BLaER1 treated with 17β-estradiol and CSF1 and Interleukin-3, amounts not matched to agents 10 nM and 100 nM (cell line): ENCODE measurements around the gene SLC8A1.

Experiments
- H3K27ac ChIP-seq, 11 experiments: shearing (Covaris generic); formaldehyde crosslinking; 2 replicates each; pipeline ENCODE4 v1.8.1; 2022
- H3K27me3 ChIP-seq, 11 experiments: shearing (Covaris generic); formaldehyde crosslinking; 2 replicates each; pipeline ENCODE4 v1.8.1; 2022
- H3K36me3 ChIP-seq, 11 experiments: shearing (Covaris generic); formaldehyde crosslinking; 2 replicates each; pipeline ENCODE4 v1.8.1; 2022
- H3K4me1 ChIP-seq, 10 experiments: shearing (Covaris generic); formaldehyde crosslinking; 2 replicates each; pipeline ENCODE4 v1.8.1; 2022
- H3K4me2 ChIP-seq, 11 experiments: shearing (Covaris generic); formaldehyde crosslinking; 2 replicates each; pipeline ENCODE4 v1.8.1; 2022
- H3K4me3 ChIP-seq, 10 experiments: shearing (Covaris generic); formaldehyde crosslinking; 2 replicates each; pipeline ENCODE4 v1.8.1; 2022
- H3K9ac ChIP-seq, 11 experiments: shearing (Covaris generic); formaldehyde crosslinking; 2 replicates each; pipeline ENCODE4 v1.8.1; 2022
- H3K9me3 ChIP-seq, 11 experiments: shearing (Covaris generic); formaldehyde crosslinking; replicated peaks in 1 of 11; 2 replicates each; pipeline ENCODE4 v1.8.1; 2022
- H4K20me1 ChIP-seq, 11 experiments: shearing (Covaris generic); formaldehyde crosslinking; 2 replicates each; pipeline ENCODE4 v1.8.1; 2022
- Cebpa-rat ChIP-seq, 11 experiments: shearing (Covaris generic); IDR thresholded peaks; 2 replicates each; pipeline ENCODE4 v1.8.1; 2022

Gene SLC8A1

GRCh38 chr2:40220177-40220925 lies 231.5 kb downstream of the SLC8A1 start:
- Histone ChIP-seq H4K20me1 (no peaks in the 10 kb centered on the region), H3K36me3 (peaks cover 0 to 14% (median 8%) of the 10 kb centered on the region in 11 experiments; a peak in 11 of 22 replicates), H3K9ac (no peak overlapping the region), H3K27ac (no peak overlapping the region), H3K27me3 (no peaks in the 10 kb centered on the region), H3K9me3 (peaks cover 19 to 42% (median 33%) of the 10 kb centered on the region in 11 experiments), H3K4me2 (peak overlapping the region in 4 of 11 experiments; percentile 5 to 17 (median 11); a peak in 4 of 22 replicates), H3K4me1 (peaks cover 0 to 17% (median 8%) of the 10 kb centered on the region in 10 experiments; a peak in 12 of 20 replicates), H3K4me3 (no peak overlapping the region)
- TF ChIP-seq Cebpa-rat (IDR thresholded peaks at IDR 0.05), result no peak

DNA sequence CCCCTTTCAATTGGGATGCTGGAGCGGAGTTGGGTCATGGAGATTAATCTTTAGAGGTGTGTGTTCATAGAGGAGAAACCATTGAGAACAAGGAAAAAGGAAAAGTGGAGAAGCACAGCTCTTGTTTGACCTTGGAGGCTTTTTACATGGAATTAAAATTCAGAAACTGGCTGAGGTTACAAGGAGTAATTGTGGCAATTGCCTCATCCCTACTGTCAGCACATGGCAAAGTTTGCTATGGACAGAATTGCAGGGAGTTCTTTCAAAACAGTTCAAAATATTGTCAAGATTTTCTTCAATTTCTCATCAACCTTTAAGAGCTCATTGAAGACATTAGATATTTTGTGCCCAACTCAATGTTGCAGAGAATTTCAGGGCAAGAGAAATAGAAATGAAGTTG lies 232.7 kb downstream of the SLC8A1 start:
- Histone ChIP-seq H3K9me3 (peaks cover 19 to 42% (median 33%) of the 10 kb centered on the region in 11 experiments), H4K20me1 (no peaks in the 10 kb centered on the region), H3K4me1 (peaks cover 0 to 17% (median 8%) of the 10 kb centered on the region in 10 experiments; a peak in 12 of 20 replicates), H3K4me2 (peak overlapping the region in 7 of 11 experiments; percentile 2 to 45 (median 14); a peak in 5 of 22 replicates), H3K4me3 (no peak overlapping the region), H3K36me3 (peaks cover 0 to 14% (median 8%) of the 10 kb centered on the region in 11 experiments; a peak in 11 of 22 replicates), H3K9ac (no peak overlapping the region), H3K27me3 (no peaks in the 10 kb centered on the region), H3K27ac (no peak overlapping the region)
- TF ChIP-seq Cebpa-rat (IDR thresholded peaks at IDR 0.05), result no peak

DNA sequence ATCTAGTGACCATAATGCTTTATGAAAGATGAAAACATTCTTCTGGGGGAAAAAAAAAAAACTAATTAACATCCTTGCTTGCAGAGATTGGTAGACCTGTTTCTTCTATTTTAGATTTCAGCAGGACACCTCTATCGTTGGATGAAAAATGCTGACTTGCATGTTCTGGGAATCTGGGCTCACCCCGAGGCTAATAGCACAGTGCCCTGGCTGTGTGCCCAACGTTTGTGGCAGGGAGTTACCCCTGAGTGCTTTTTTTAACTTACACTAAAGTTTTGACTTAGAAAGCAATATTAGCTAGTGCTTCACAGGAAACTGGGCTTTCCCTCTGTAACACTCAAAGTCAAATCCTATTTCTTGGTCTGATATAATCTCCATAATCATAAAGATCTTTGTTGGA lies 233.2 kb downstream of the SLC8A1 start:
- peaks cover 19 to 42% (median 33%) of the 10 kb centered on the region in 11 experiments for H3K9me3 ChIP-seq
- no peaks in the 10 kb centered on the region for H4K20me1 ChIP-seq
- TF ChIP-seq Cebpa-rat (IDR thresholded peaks at IDR 0.05), result no peak
- H3K4me3 ChIP-seq, result no peak overlapping the region
- H3K27ac ChIP-seq, result no peak overlapping the region
- H3K4me1 ChIP-seq, result peaks cover 0 to 17% (median 8%) of the 10 kb centered on the region in 10 experiments; a peak in 12 of 20 replicates
- H3K9ac ChIP-seq, result no peak overlapping the region
- H3K36me3 ChIP-seq, result peaks cover 0 to 14% (median 8%) of the 10 kb centered on the region in 11 experiments; a peak in 10 of 22 replicates
- peak overlapping the region in 8 of 11 experiments; percentile 2 to 45 (median 16); a peak in 5 of 22 replicates for H3K4me2 ChIP-seq
- H3K27me3 ChIP-seq, result no peaks in the 10 kb centered on the region

DNA sequence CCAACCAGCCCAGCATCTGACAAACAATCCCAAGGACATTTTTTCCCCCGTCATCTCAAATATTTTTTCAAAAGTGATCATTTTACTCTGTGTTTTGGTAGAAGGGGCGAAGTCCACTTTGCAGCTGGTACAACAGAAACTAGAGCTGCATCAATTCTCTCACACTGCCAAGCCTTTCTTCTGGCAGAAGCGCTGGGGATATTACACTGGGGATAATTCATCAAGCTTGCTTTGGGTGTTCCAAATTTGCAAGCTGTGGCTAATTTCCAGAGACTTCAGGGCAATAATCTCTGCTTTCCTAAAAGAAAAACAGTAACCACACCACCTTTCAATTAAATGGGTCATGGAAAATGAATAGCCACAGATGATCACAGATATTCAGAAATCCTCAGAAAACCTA lies 238.3 kb downstream of the SLC8A1 start:
- H3K9me3 ChIP-seq, result peaks cover 10 to 22% (median 16%) of the 10 kb centered on the region in 11 experiments
- H3K27ac ChIP-seq, result no peak overlapping the region
- H3K27me3 ChIP-seq, result no peaks in the 10 kb centered on the region
- no peak for TF ChIP-seq Cebpa-rat (IDR thresholded peaks at IDR 0.05)
- H4K20me1 ChIP-seq, result no peaks in the 10 kb centered on the region
- peaks cover 0 to 11% (median 8%) of the 10 kb centered on the region in 11 experiments; a peak in 9 of 22 replicates for H3K36me3 ChIP-seq
- H3K9ac ChIP-seq, result no peak overlapping the region
- H3K4me1 ChIP-seq, result peaks cover 0 to 2% (median 1%) of the 10 kb centered on the region in 10 experiments; a peak in 10 of 20 replicates
- no peak overlapping the region for H3K4me3 ChIP-seq
- no peak overlapping the region for H3K4me2 ChIP-seq

GRCh38 chr2:40213071-40213470 lies 238.8 kb downstream of the SLC8A1 start:
- Histone ChIP-seq H3K9me3 (peaks cover 10 to 22% (median 16%) of the 10 kb centered on the region in 11 experiments), H3K4me3 (no peak overlapping the region), H4K20me1 (no peaks in the 10 kb centered on the region), H3K9ac (no peak overlapping the region), H3K4me2 (no peak overlapping the region), H3K27ac (no peak overlapping the region), H3K36me3 (peaks cover 0 to 11% (median 8%) of the 10 kb centered on the region in 11 experiments; a peak in 9 of 22 replicates), H3K4me1 (no peaks in the 10 kb centered on the region), H3K27me3 (no peaks in the 10 kb centered on the region)
- TF ChIP-seq Cebpa-rat (IDR thresholded peaks at IDR 0.05), result no peak

DNA sequence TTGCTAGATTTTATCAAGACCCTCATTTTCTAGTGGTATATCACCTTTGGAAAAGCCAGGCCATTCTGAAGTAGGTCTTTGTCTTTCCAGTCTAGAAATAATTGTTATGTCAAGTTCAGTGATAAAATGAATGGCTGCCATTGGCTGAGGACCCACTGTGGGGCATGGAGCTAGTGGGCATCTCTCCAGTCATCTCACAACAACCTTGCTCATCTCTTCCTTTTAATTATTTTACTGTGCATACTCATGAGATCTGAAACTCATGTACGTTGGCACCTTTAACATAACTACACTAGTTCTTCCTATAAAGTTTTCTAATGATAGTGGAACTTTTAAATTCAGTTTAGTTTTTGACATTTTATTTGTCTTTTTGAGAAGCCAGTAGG lies 240.9 kb downstream of the SLC8A1 start:
- Histone ChIP-seq H3K4me3 (no peak overlapping the region), H3K27ac (no peak overlapping the region), H3K4me2 (no peak overlapping the region), H3K4me1 (no peaks in the 10 kb centered on the region), H3K9ac (no peak overlapping the region), H3K36me3 (no peaks in the 10 kb centered on the region), H4K20me1 (no peaks in the 10 kb centered on the region), H3K9me3 (peaks cover 0 to 2% (median 0%) of the 10 kb centered on the region in 11 experiments; a peak in 5 of 22 replicates), H3K27me3 (no peaks in the 10 kb centered on the region)
- TF ChIP-seq Cebpa-rat (IDR thresholded peaks at IDR 0.05), result no peak

GRCh38 chr2:40210344-40210967 lies 241.4 kb downstream of the SLC8A1 start:
- H4K20me1 ChIP-seq, result no peaks in the 10 kb centered on the region
- no peak for TF ChIP-seq Cebpa-rat (IDR thresholded peaks at IDR 0.05)
- no peaks in the 10 kb centered on the region for H3K4me1 ChIP-seq
- no peak overlapping the region for H3K27ac ChIP-seq
- H3K36me3 ChIP-seq, result peaks cover 0 to 3% (median 0%) of the 10 kb centered on the region in 11 experiments; a peak in 1 of 22 replicates
- no peaks in the 10 kb centered on the region for H3K27me3 ChIP-seq
- no peak overlapping the region for H3K4me3 ChIP-seq
- H3K4me2 ChIP-seq, result no peak overlapping the region
- H3K9me3 ChIP-seq, result peaks cover 0 to 5% (median 3%) of the 10 kb centered on the region in 11 experiments; a peak in 11 of 22 replicates
- H3K9ac ChIP-seq, result no peak overlapping the region

DNA sequence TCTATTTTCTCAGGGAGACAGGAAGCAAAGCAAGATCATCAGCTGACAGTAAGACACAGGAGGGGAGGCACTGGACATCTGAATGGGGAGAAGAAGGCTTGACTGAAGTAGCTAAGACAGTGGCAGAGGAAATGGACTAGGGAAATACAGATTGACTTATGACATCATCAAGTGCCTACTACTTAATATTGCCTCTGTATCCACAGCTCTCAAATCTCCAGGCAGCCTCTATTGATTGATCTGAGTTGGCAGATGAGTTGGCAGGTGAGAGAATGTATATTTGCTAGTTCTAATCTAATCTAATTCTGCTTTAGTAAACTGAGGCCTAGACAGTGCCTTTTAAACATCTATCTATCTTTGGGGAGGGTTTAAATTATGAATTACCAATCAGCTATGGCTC lies 242.1 kb downstream of the SLC8A1 start:
- Histone ChIP-seq H3K4me1 (no peaks in the 10 kb centered on the region), H4K20me1 (no peaks in the 10 kb centered on the region), H3K9me3 (peaks cover 0 to 10% (median 7%) of the 10 kb centered on the region in 11 experiments; a peak in 12 of 22 replicates), H3K4me2 (no peak overlapping the region), H3K4me3 (no peak overlapping the region), H3K27me3 (no peaks in the 10 kb centered on the region), H3K36me3 (peaks cover 0 to 8% (median 0%) of the 10 kb centered on the region in 11 experiments; a peak in 1 of 22 replicates), H3K27ac (no peak overlapping the region), H3K9ac (no peak overlapping the region)
- TF ChIP-seq Cebpa-rat (IDR thresholded peaks at IDR 0.05), result no peak

DNA sequence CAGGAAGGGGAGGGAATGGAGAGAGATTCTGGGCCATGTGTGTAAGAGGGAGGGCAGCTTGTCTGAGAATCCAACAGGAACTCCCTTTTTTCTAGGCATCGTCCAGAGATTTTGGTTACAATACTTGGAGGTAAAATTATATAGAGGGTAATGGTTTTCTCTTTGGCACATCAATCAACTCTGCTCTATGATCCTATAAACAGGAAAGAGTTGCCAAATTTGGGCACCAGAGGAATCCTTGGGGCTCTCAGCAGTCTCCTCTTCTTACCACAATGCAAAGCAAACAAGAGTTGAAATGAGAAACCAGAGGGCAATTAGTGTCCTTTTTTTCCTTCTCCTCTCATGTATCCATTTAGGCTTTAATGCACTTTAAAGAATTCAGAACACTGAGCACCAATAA lies 243.4 kb downstream of the SLC8A1 start:
- Histone ChIP-seq H3K27me3 (no peaks in the 10 kb centered on the region), H4K20me1 (no peaks in the 10 kb centered on the region)

More for the DNA sequence above, 243.4 kb downstream of the SLC8A1 start:
- no peak overlapping the region for H3K27ac ChIP-seq
- TF ChIP-seq Cebpa-rat (IDR thresholded peaks at IDR 0.05), result no peak
- peaks cover 0 to 10% (median 7%) of the 10 kb centered on the region in 11 experiments; a peak in 12 of 22 replicates for H3K9me3 ChIP-seq
- no peaks in the 10 kb centered on the region for H3K4me1 ChIP-seq
- no peak overlapping the region for H3K4me2 ChIP-seq
- no peak overlapping the region for H3K9ac ChIP-seq
- H3K36me3 ChIP-seq, result peaks cover 0 to 8% (median 0%) of the 10 kb centered on the region in 11 experiments; a peak in 1 of 22 replicates
- no peak overlapping the region for H3K4me3 ChIP-seq
